ENCODE measurements around the gene CTSE. TPM values are rescaled to one million over a fixed set of nuclear protein-coding genes. Genes with fewer than 3 reads are reported as not detected.
"Not testable (repeated sequence)": the region's sequence is repeated elsewhere in the genome, so short reads cannot be mapped to it uniquely, and the experiment has no call there.

CTSE gene
- total RNA-seq, 1 donor from 2014 or later = not detected

DNA sequence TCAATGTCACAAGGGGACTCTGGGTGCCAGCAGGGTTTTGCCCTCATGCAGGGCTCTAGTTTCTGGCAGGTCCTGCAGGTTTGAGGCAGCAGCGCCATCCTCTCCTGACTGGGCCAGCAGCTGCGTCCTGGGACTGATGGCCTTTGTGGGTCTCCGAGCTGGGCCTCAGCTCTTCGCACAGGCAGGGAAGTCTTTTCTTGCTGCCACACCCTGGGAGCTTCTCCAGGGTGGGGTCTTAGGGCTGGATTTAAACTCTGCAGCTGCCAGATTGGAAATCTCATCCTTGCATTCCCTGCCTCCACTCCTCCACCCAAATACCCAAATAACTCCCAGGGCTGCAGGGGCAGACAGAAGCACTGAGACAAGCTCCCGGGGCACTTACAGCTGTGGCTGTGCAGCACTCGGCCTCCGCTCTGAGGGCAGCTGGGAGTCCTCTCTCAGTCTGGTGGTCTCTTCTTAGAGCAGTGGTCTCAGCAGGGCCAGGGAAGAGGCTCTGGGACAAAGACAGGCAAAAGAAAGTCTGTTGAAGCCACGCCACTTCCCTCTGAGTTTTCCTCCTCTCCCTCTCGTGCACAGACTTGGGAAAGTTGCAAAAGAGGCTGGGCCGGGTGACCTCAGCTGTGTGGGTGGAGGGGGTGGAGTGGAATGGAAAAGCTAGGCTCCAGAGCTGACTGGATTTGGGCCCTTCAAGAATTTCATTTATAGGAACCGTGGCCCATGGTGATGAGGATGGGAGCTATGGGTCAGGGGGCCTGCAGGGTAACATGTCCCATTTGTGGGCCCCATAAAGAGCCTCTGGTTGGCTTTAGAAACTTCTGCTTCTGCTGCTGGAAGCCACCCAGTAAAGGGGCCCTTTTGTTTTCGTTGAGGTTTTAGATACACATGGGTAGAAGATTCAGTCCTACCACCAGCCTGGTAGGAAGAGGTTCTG, 20.6 kb downstream of the CTSE start, which contains the start of gene RAB7B:
Gene RAB7B (minus strand): TSS at position 525 of the 931 bp plus-strand sequence. CDS start 9,260 bp downstream, outside the sequence.
- peak in 1 of 2 experiments; percentile 39 for DNase-seq (ENCODE audit: low spot score in 2 of 2, unreplicated experiment in 2 of 2)
- TF ChIP-seq, protein P1, sequence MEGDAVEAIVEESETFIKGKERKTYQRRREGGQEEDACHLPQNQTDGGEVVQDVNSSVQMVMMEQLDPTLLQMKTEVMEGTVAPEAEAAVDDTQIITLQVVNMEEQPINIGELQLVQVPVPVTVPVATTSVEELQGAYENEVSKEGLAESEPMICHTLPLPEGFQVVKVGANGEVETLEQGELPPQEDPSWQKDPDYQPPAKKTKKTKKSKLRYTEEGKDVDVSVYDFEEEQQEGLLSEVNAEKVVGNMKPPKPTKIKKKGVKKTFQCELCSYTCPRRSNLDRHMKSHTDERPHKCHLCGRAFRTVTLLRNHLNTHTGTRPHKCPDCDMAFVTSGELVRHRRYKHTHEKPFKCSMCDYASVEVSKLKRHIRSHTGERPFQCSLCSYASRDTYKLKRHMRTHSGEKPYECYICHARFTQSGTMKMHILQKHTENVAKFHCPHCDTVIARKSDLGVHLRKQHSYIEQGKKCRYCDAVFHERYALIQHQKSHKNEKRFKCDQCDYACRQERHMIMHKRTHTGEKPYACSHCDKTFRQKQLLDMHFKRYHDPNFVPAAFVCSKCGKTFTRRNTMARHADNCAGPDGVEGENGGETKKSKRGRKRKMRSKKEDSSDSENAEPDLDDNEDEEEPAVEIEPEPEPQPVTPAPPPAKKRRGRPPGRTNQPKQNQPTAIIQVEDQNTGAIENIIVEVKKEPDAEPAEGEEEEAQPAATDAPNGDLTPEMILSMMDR (IDR thresholded peaks at IDR 0.05; ENCODE audit: unreplicated experiment) = no peak
- no peak within 1 kb of the TSS for H3K4me3 Mint-ChIP-seq
- H3K9me3 Mint-ChIP-seq = peaks cover 5% of the 10 kb centered on the region
- H3K4me1 Mint-ChIP-seq = peaks cover 23% of the 10 kb centered on the region
- H3K27ac Mint-ChIP-seq = peak within 1 kb of the TSS; percentile 52
- no peaks in the 10 kb centered on the region for H3K27me3 Mint-ChIP-seq (ENCODE audit: low read depth)
- H3K36me3 Mint-ChIP-seq = no peaks in the 10 kb centered on the region

DNA sequence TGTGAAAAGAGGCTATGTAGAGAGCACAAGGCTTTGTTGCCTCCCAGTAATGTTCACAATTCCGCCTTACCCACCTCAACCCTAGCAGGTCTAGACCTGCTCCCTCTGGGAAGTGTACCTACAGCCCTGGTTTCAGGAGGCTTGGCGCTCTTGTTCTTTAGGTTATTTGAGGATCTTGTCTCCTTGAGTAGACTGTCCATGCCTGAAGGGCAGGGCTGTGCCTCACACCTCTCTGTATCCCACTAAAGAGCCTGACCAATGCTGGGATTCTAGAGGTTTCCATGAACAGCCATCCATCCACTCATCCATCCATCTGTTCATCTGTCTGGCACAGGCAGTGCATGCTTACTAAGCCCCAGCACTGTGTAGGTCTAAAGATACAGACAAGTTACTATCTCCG, 21.5 kb downstream of the CTSE start:
- H3K36me3 Mint-ChIP-seq = no peaks in the 10 kb centered on the region
- no peak overlapping the region for H3K4me3 Mint-ChIP-seq
- DNase-seq (ENCODE audit: low spot score in 2 of 2, unreplicated experiment in 2 of 2) = peak in 1 of 2 experiments; percentile 14
- H3K9me3 Mint-ChIP-seq = peaks cover 5% of the 10 kb centered on the region
- TF ChIP-seq, protein P1 (IDR thresholded peaks at IDR 0.05; ENCODE audit: unreplicated experiment) = no peak
- H3K27ac Mint-ChIP-seq = no peak overlapping the region
- peaks cover 23% of the 10 kb centered on the region for H3K4me1 Mint-ChIP-seq
- no peaks in the 10 kb centered on the region for H3K27me3 Mint-ChIP-seq (ENCODE audit: low read depth)

DNA sequence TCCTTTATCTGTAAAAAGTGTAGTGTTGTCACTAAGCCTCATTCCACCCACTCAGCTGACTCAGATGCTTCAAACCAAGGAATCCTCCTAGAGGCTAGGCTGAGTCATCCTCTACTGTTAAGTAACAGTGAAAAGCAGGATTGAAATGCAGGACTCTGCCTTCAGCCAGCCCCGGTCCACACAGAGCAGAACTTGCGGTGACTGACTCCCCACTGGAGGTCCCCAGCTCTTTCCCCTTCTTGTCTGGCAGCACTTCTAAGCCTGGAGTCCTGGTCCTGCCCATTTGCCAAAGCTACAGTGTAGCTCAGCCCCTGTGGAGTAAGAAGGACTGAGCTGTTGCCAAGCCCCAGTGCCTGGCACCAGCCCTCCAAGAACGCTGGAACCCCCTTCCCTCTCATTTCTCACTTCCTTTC, 22.2 kb downstream of the CTSE start:
- Mint-ChIP-seq H3K4me3 (no peak overlapping the region), H3K4me1 (peaks cover 23% of the 10 kb centered on the region), H3K9me3 (peaks cover 5% of the 10 kb centered on the region), H3K27me3 (ENCODE audit: low read depth) (no peaks in the 10 kb centered on the region), H3K36me3 (no peaks in the 10 kb centered on the region), H3K27ac (no peak overlapping the region)
- TF ChIP-seq, protein P1 (IDR thresholded peaks at IDR 0.05; ENCODE audit: unreplicated experiment) = no peak
- DNase-seq (ENCODE audit: low spot score in 2 of 2, unreplicated experiment in 2 of 2) = no peak

DNA sequence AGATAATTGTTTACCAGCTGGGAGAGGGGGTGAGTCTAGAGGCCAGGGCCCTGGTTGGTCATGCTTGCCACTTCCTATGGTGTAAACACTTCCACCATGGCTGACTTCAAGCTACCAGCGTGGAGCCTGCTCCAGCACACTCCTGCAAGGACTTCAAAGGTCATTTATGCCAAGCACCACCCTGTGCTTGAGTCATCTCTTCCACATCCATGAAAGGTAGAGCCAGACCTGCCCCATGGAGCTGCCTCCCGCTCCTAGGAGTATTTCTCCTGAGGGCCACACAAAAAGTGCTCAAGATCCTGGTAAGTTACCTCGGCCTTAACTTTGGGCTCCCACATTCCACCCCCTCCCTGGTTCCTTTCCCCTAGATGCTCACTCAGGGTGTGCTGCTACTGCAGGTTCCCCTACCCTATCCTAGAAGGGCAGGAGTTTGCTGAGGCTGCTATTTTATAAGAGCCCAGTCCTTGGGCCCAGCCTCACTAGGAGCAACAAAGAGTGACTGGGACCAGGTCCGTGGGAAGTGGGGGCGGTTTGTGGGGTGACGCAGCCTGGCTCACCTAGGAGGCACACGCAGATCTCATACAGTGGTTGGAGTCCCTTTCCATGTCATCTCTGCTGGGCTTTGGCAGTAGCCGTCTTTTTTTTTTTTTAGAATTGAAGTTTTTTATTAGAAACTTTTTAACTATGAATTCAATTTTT, 22.9 kb downstream of the CTSE start:
- TF ChIP-seq, protein P1 (IDR thresholded peaks at IDR 0.05; ENCODE audit: unreplicated experiment) = no peak
- no peak for DNase-seq (ENCODE audit: low spot score in 2 of 2, unreplicated experiment in 2 of 2)
- no peak overlapping the region for H3K4me3 Mint-ChIP-seq
- peaks cover 23% of the 10 kb centered on the region for H3K4me1 Mint-ChIP-seq
- peaks cover 5% of the 10 kb centered on the region for H3K9me3 Mint-ChIP-seq
- no peak overlapping the region for H3K27ac Mint-ChIP-seq
- no peaks in the 10 kb centered on the region for H3K36me3 Mint-ChIP-seq
- no peaks in the 10 kb centered on the region for H3K27me3 Mint-ChIP-seq (ENCODE audit: low read depth)

DNA sequence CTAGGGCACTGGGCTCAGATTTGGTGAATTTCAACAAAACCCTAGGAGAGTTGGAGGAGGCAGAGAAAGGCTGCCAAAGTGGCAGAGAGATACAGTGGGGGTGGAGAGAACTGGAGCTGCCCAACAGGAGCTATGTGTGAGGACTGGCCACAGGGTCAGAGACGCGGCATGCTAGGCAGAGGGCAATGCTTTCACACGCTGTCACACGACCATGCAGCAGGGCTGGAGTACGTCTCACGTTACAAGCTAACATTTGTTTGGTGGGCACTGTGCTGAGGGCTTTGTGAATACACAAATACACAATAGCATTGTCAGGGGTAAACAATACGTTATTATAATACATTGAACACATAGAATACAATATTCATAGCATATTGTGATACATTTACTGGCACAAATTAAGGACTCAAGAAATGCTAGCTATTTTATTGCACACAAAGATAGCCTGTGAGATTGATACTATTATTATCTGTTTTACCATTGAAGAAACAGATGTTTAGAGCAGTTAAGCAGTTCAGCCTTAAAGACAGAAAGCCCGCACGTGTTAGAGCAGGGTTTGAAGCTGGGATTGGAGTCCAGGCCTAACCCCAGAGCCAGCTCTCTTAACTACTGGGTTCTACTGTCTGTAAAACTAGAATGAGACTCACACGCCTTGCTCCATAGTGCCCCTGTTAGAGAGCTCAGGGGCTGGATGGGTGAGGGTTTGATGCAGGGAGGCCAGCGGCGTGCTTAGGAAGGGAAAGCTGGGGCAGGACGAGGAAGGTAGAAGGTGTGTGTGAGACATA, 25.0 kb downstream of the CTSE start:
- peaks cover 4% of the 10 kb centered on the region for H3K4me1 Mint-ChIP-seq
- H3K4me3 Mint-ChIP-seq = no peak overlapping the region
- peaks cover 5% of the 10 kb centered on the region for H3K9me3 Mint-ChIP-seq
- H3K27me3 Mint-ChIP-seq (ENCODE audit: low read depth) = no peaks in the 10 kb centered on the region
- no peak for DNase-seq (ENCODE audit: low spot score in 2 of 2, unreplicated experiment in 2 of 2)
- H3K36me3 Mint-ChIP-seq = no peaks in the 10 kb centered on the region
- TF ChIP-seq, protein P1 (IDR thresholded peaks at IDR 0.05; ENCODE audit: unreplicated experiment) = no peak
- no peak overlapping the region for H3K27ac Mint-ChIP-seq

DNA sequence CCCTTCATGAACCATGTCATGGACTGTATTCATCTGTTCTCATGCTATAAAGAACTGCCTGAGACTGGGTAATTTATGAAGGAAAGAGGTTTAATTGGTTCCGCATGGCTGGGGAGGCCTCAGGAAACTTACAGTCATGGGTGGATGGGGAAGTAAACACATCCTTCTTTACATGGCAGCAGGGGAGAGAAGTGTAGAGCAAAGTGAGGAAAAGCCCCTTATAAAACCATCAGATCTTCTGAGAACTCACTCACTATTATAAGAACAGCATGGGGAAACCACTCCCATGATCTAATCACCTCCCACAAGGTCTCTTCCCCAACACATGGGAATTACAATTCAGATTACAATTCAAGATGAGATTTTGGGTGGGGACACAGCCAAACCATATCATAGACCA, 27.1 kb downstream of the CTSE start:
- not testable (repeated sequence) for H3K9me3 Mint-ChIP-seq; H3K27ac Mint-ChIP-seq; H3K4me3 Mint-ChIP-seq; H3K27me3 Mint-ChIP-seq (ENCODE audit: low read depth); DNase-seq (ENCODE audit: low spot score in 2 of 2, unreplicated experiment in 2 of 2); H3K36me3 Mint-ChIP-seq; H3K4me1 Mint-ChIP-seq
